Mammary epithelial cell (primary cell): Measurements from ENCODE around the gene IL11.

Experiments used
- EZH2 ChIP-seq: IDR thresholded peaks from 2 replicates; pipeline ENCODE4 v1.6.1; 2012; ENCODE audit warnings: low read length, inconsistent platforms, borderline replicate concordance
- TF ChIP-seq, protein P1 (sequence below), 2 donors: IDR thresholded peaks in 1 of 2; conservative IDR thresholded peaks in 1 of 2; 2 replicates each; pipeline ENCODE4 v1.5.1; 2011 to 2012; ENCODE audit warnings: inconsistent platforms in 2 of 2, low read length in 2 of 2, mild to moderate bottlenecking in 2 of 2, control low read depth in 1 of 2, low read depth in 1 of 2; ENCODE audit not compliant: insufficient read depth in 1 of 2; ENCODE audit errors: extremely low read depth in 1 of 2

DNA sequence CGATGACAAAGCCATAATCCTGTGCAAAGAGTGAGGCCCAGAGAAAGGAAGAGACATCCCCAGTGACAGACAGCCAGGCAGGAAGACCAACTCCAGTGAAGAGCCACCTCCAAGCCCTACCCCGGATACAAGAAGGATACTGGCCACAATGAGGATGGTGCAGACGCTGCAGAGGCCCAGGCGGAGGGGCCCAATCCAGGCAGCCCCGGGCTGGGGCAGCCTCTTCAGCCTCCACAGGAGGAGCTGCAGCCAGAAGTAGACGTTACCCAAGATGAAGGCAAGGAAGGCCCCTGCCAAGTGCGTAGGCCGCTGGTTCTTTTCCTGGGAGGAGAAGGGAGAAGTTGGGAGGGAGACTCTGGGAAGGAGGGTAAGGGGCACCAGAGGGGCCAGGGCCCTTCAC, 53.6 kb downstream of the IL11 start:
- TF ChIP-seq, protein P1, sequence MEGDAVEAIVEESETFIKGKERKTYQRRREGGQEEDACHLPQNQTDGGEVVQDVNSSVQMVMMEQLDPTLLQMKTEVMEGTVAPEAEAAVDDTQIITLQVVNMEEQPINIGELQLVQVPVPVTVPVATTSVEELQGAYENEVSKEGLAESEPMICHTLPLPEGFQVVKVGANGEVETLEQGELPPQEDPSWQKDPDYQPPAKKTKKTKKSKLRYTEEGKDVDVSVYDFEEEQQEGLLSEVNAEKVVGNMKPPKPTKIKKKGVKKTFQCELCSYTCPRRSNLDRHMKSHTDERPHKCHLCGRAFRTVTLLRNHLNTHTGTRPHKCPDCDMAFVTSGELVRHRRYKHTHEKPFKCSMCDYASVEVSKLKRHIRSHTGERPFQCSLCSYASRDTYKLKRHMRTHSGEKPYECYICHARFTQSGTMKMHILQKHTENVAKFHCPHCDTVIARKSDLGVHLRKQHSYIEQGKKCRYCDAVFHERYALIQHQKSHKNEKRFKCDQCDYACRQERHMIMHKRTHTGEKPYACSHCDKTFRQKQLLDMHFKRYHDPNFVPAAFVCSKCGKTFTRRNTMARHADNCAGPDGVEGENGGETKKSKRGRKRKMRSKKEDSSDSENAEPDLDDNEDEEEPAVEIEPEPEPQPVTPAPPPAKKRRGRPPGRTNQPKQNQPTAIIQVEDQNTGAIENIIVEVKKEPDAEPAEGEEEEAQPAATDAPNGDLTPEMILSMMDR (conservative IDR thresholded peaks at IDR 0.05 in 1 of 2, IDR thresholded peaks at IDR 0.05 in 1 of 2; ENCODE audit: extremely low read depth in 1 of 2, insufficient read depth in 1 of 2, low read depth in 1 of 2, low read length in 2 of 2): no peak
- no peak for TF ChIP-seq EZH2
